ENCODE results near the gene NUP153.
"Not testable (repeated sequence)": the region's sequence is repeated elsewhere in the genome, so short reads cannot be mapped to it uniquely, and the experiment has no call there.

NUP153 gene

DNA sequence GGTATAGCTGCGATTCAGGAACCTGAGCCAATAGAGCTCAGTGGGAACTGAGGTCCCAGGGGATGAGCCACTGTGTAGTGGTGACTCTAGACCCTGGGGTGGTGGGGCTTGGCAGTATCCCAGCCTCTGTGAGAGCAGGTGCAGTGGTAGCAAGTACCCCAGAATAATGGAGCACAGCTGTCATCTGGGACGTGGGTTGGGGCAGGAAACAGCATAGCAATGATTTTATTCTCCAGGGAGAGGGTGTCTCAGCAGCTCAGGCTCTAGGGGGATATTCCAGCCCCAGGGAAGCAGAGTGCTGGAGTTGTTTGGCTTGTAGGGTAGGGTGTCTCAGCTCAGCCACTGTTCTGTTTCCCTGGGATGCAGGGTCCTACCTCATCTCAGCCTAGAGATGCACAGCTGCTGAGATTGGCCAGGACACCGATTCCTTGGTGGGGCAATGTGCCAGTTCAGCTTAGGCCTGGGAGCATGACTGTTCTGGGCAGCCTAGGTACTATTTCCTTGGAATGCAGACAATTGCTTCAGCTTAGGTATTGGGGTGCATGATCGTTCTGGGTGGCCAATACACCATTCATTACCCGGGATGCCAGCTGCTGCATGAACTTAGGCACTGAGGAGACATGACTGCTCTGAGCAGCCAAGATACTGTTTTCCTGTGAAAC lies 34.0 kb upstream of the NUP153 start:
- no peak for TF ChIP-seq CTCF (IDR thresholded peaks at IDR 0.05; ENCODE audit: unreplicated experiment in 3 of 3)
- Mint-ChIP-seq H3K9me3 (peaks cover 17% of the 10 kb centered on the region), H3K4me3 (peak overlapping the region in 1 of 3 experiments; percentile 3), H3K4me1 (peaks cover 8% of the 10 kb centered on the region), H3K36me3 (ENCODE audit: low read depth) (no peaks in the 10 kb centered on the region), H3K27me3 (ENCODE audit: low read depth) (peaks cover 14% of the 10 kb centered on the region), H3K27ac (no peak overlapping the region)

DNA sequence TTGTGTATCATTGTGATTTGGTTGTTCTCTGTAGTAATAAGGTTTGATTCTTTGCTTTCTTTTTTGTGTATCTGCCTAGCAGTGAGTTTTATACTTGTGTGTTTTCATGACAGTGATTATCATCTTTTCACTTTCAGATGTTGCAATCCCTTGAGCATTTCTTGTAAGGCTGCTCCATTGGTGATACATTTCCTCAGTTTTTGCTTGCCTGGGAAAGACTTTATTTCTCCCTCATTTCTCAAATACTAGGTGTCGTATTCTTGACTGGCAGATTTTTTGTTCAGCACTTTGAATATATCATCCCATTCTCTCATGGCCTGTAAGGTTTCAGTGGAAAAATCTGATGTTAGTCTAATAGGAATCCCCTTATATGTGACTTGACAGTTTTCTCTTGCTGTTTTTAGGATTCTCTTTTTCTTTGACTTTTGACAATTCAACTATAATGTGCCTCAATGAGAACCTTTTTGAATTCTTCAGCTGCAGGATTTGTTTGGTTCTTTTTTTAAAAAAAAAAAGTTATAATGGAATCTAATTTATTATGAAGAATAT lies 31.1 kb upstream of the NUP153 start:
- no peak overlapping the region for H3K27ac Mint-ChIP-seq
- no peaks in the 10 kb centered on the region for H3K36me3 Mint-ChIP-seq (ENCODE audit: low read depth)
- no peak overlapping the region for H3K4me3 Mint-ChIP-seq
- H3K27me3 Mint-ChIP-seq (ENCODE audit: low read depth), result peaks cover 10% of the 10 kb centered on the region
- H3K4me1 Mint-ChIP-seq, result peaks cover 8% of the 10 kb centered on the region
- TF ChIP-seq CTCF (IDR thresholded peaks at IDR 0.05; ENCODE audit: unreplicated experiment in 3 of 3), result no peak
- peaks cover 17% of the 10 kb centered on the region for H3K9me3 Mint-ChIP-seq

DNA sequence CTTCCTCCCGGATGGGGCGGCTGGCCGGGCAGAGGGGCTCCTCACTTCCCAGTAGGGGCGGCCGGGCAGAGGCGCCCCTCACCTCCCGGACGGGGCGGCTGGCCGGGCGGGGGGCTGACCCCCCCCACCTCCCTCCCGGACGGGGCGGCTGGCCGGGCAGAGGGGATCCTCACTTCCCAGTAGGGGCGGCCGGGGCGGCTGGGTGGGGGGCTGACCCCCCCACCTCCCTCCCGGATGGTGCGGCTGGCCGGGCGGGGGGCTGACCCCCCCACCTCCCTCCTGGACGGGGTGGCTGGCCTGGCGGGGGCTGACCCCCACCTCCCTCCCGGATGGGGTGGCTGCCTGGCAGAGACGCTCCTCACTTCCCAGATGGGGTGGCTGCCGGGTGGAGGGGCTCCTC lies 28.6 kb upstream of the NUP153 start:
- peaks cover 21% of the 10 kb centered on the region for H3K9me3 Mint-ChIP-seq
- not testable (repeated sequence) for H3K27me3 Mint-ChIP-seq (ENCODE audit: low read depth); H3K4me3 Mint-ChIP-seq; H3K36me3 Mint-ChIP-seq (ENCODE audit: low read depth); H3K4me1 Mint-ChIP-seq; H3K27ac Mint-ChIP-seq

- no peak for TF ChIP-seq CTCF (IDR thresholded peaks at IDR 0.05; ENCODE audit: unreplicated experiment in 3 of 3)
- Mint-ChIP-seq H3K36me3 (ENCODE audit: low read depth) (no peaks in the 10 kb centered on the region), H3K4me1 (peaks cover 1% of the 10 kb centered on the region), H3K27me3 (ENCODE audit: low read depth) (no peaks in the 10 kb centered on the region), H3K9me3 (peaks cover 4% of the 10 kb centered on the region), H3K27ac (no peak overlapping the region), H3K4me3 (no peak overlapping the region)
Measured at GRCh38 chr6:17730078-17730704, 23.5 kb upstream of the NUP153 start.

DNA sequence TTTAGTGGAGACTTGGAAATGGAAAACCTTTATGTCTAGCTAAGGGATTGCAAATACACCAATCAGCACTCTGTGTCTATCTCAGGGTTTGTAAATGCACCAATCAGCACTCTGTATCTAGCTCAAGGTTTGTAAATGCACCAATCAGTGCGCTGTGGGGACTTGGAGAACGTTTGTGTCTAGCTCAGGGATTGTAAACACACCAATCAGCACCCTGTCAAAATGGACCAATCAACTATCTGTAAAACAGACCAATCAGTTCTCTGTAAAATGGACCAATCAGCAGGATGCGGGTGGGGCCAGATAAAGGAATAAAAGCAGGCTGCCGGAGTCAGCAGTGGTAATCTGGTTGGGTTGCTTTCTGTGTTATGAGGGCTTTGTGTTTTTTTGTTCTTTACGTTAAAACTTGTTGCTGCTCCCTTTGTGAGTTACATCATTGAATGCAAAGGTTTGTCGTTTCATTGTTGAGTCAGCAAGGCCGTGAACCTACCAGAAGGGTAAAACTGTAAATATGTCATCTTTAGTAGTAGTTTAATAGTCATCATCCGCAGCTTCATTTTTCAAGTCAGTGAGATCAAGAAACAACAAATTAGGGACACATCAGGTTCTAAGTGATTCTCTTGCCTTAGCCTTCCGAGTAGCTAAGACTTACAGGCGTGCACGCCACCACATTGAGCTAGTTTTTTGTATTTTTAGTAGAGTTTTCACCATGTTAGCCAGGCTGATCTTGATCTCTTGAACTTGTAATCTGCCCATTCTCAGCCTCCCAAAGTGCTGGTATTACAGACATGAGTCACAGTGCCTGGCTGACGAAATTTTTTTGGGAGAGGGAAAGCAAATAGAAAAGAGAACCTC lies 22.7 kb upstream of the NUP153 start:
- H3K9me3 Mint-ChIP-seq, result peaks cover 4% of the 10 kb centered on the region
- H3K4me1 Mint-ChIP-seq, result peaks cover 7% of the 10 kb centered on the region
- H3K27ac Mint-ChIP-seq, result no peak overlapping the region

More for the DNA sequence above, 22.7 kb upstream of the NUP153 start:
- H3K27me3 Mint-ChIP-seq (ENCODE audit: low read depth), result no peaks in the 10 kb centered on the region
- no peak for TF ChIP-seq CTCF (IDR thresholded peaks at IDR 0.05; ENCODE audit: unreplicated experiment in 3 of 3)
- no peak overlapping the region for H3K4me3 Mint-ChIP-seq
- no peaks in the 10 kb centered on the region for H3K36me3 Mint-ChIP-seq (ENCODE audit: low read depth)
